ENCODE data around the gene MPP1.

- TF ChIP-seq CTCF (IDR thresholded peaks at IDR 0.05), result no peak
- no peak for TF ChIP-seq POLR2A (IDR thresholded peaks at IDR 0.05)
- TF ChIP-seq EP300 (IDR thresholded peaks at IDR 0.05), result no peak
- no peak for TF ChIP-seq POLR2AphosphoS5 (IDR thresholded peaks at IDR 0.05)
These were observed 68.1 kb downstream of the MPP1 start for GRCh38 chrX:154737136-154737535.

All from suprapubic skin (tissue), 4 donors.